ACC112 (cell line): ENCODE measurements around the gene CEMP1.

Source experiments
- H2AFZ ChIP-seq: fragments of 200-600 bp; sonication (generic); one replicate; pipeline ENCODE4 v1.6.0; 2017; ENCODE audit warnings: antibody characterized with exemption, low read length; ENCODE audit not compliant: unreplicated experiment
- H3K27ac ChIP-seq: fragments of 200-600 bp; sonication (generic); 2 replicates; pipeline ENCODE4 v1.5.1; 2014; ENCODE audit warnings: low read depth, mild to moderate bottlenecking, antibody characterized with exemption, low read length, moderate library complexity
- H3K27me3 ChIP-seq: fragments of 200-600 bp; sonication (generic); 2 replicates; pipeline ENCODE4 v1.6.1; 2014; ENCODE audit warnings: mild to moderate bottlenecking, antibody characterized with exemption, low read length, moderate library complexity, mixed read lengths; ENCODE audit not compliant: insufficient read depth
- H3K36me3 ChIP-seq: fragments of 200-600 bp; sonication (generic); 2 replicates; pipeline ENCODE4 v1.6.1; 2016; ENCODE audit warnings: mild to moderate bottlenecking, antibody characterized with exemption, low read length, moderate library complexity, mixed read lengths; ENCODE audit not compliant: insufficient read depth
- H3K4me1 ChIP-seq: fragments of 200-600 bp; sonication (generic); one replicate; pipeline ENCODE4 v1.6.1; 2016; ENCODE audit warnings: low read length, mixed read lengths; ENCODE audit not compliant: insufficient read depth, unreplicated experiment, control insufficient read depth
- H3K4me3 ChIP-seq: fragments of 200-600 bp; sonication (generic); 2 replicates; pipeline ENCODE4 v1.5.1; 2014; ENCODE audit warnings: mild to moderate bottlenecking, low read depth, low read length
- H3K79me2 ChIP-seq: fragments of 200-600 bp; sonication (generic); one replicate; pipeline ENCODE4 v1.6.0; 2016; ENCODE audit warnings: low read length; ENCODE audit not compliant: control insufficient read depth, unreplicated experiment, insufficient read depth

Gene CEMP1

DNA sequence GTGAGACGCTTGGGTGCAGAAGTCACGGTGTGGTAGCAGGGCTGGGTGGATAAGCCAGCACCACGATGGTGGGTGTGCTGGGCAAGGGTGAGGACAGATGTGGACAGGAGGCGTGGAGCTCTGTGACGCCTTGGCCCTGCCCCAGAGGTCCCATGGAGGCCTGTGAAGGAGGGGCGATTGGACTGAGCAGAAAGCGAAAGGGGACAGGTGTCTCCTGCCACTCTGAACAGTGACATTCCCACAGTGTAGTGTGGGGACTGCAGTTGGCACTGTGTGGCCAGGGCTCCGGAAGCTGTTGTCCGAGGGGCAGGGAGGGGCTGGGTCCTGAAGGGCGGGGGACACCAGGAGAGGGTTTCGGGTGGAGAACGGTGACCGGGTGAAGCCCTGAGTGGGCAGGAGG is 49.0 kb downstream of the CEMP1 start:
- Histone ChIP-seq H3K4me3 (0 out of 2 replicates have a peak overlapping the region, but pooled peaks have one; percentile 37), H3K27ac (no peak overlapping the region), H3K27me3 (no peaks in the 10 kb centered on the region), H3K4me1 (peaks cover 10% of the 10 kb centered on the region), H3K36me3 (no peaks in the 10 kb centered on the region), H2AFZ (no peak overlapping the region), H3K79me2 (peaks cover 11% of the 10 kb centered on the region)

DNA sequence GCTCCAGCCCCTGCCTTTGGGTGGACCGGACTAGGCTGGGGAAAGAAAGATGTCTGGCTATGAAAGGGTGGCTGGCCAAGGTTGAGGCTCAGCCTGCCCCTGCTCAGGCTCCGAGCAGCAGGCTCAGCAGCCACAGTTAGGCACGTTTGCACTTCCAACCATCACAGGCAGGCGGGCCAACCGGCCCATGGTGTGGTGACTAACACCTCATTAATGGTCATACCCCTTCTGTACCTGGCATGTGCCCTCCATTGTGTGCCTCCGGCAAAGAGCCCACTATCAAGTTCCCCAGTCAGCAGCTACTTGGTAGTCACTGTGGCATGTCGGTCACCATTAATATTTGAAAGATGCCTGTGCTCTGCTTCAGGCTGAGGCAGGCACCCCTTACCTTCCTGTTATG is 49.5 kb downstream of the CEMP1 start:
- no peak overlapping the region for H3K27ac ChIP-seq
- no peaks in the 10 kb centered on the region for H3K36me3 ChIP-seq
- peaks cover 10% of the 10 kb centered on the region for H3K79me2 ChIP-seq
- no peak overlapping the region for H3K4me3 ChIP-seq
- H3K27me3 ChIP-seq = no peaks in the 10 kb centered on the region
- H3K4me1 ChIP-seq = peaks cover 10% of the 10 kb centered on the region
- no peak overlapping the region for H2AFZ ChIP-seq

DNA sequence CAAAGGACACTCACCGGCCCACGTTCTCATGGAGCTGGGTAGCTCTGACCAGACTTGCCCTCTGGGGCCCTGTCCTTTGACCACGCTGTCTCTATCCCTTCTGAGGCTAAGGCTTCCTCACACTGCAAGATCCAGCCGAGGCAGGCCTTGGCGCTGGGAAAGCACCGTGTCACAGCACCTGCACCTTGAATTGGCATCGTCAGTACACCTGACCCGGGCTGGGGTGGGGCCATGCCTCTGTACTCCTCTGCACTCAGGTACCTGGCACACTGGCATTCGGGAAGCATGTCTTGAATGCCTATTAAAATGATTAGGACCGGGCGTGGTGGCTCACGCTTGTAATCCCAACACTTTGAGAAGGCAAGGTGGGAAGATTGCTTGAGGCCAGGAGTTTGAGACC is 50.3 kb downstream of the CEMP1 start:
- no peaks in the 10 kb centered on the region for H3K27me3 ChIP-seq
- no peak overlapping the region for H3K27ac ChIP-seq
- no peak overlapping the region for H3K4me3 ChIP-seq
- H3K36me3 ChIP-seq = no peaks in the 10 kb centered on the region
- peaks cover 14% of the 10 kb centered on the region for H3K79me2 ChIP-seq
- peaks cover 10% of the 10 kb centered on the region for H3K4me1 ChIP-seq
- H2AFZ ChIP-seq = no peak overlapping the region
